HCT116 (cell line): ENCODE data around the gene SMIM20. TPM values are rescaled to one million over a fixed set of nuclear protein-coding genes. Genes with fewer than 3 reads are reported as not detected.

Experiments used
- ATAC-seq: fragments of 200-7000 bp; cut with Tn5 transposase; 2 replicates; pipeline ENCODE4 v1.9.1; 2020; ENCODE audit warnings: mild to moderate bottlenecking, moderate library complexity
- BruUV-seq: library from RNA; stranded (reverse); fragments of 400-500 nt; replicated peaks from 2 replicates; lab custom pipeline; 2021; lab: Mats Ljungman, UMichigan
- CTCF ChIA-PET: fragments of 300-600 bp; sonication (Branson Sonifier 250); formaldehyde crosslinking; loops from one replicate; lab custom pipeline; 2021; ENCODE audit warnings: antibody characterized with exemption; lab: Charles Lee
- POLR2A ChIA-PET: fragments of 300-600, 350-600 bp; sonication (Branson Sonifier 250); formaldehyde crosslinking; loops from one replicate; lab custom pipeline; 2021; ENCODE audit warnings: antibody characterized with exemption; lab: Charles Lee
- RAD21 ChIA-PET, 2 experiments: fragments of 300-600 bp; sonication (Branson Sonifier 250); formaldehyde crosslinking; loops; one replicate each; lab custom pipeline; 2023; ENCODE audit warnings: low total read pairs in 2 of 2; ENCODE audit not compliant: uncharacterized antibody in 2 of 2, unreplicated experiment in 2 of 2, low non-redundant PET in 1 of 2; lab: Charles Lee
- DNase-seq: peaks from one replicate; pipeline ENCODE4 v3.0.0-alpha.2; 2010; ENCODE audit warnings: low read depth, low spot score
- H2AFZ ChIP-seq: fragments of 200-600 bp; shearing (Covaris generic), sonication (generic); 2 replicates; pipeline ENCODE4 v1.6.1; 2017; ENCODE audit warnings: low read depth, mixed run types, mixed read lengths, antibody characterized with exemption, low read length; ENCODE audit not compliant: poor library complexity, severe bottlenecking
- H3K27ac ChIP-seq: 2 replicates; pipeline ENCODE4 v1.5.1; 2012; ENCODE audit warnings: low read depth, low read length
- H3K27me3 ChIP-seq: fragments of 200-600 bp; sonication (generic); 2 replicates; pipeline ENCODE4 v1.6.1; 2016; ENCODE audit warnings: mixed run types, low read length, mixed read lengths; ENCODE audit not compliant: insufficient read depth
- H3K36me3 ChIP-seq, 2 experiments: fragments of 200-500 bp in 1 of 2; fragments of 200-600 bp in 1 of 2; sonication (Bioruptor generic) in 1 of 2; sonication (generic) in 1 of 2; 2 replicates each; pipeline versions ENCODE4 v1.5.1 to v1.6.1; 2014 to 2016; ENCODE audit warnings: low read length in 2 of 2, inconsistent platforms in 1 of 2, mixed read lengths in 1 of 2, mixed run types in 1 of 2; ENCODE audit not compliant: insufficient read depth in 2 of 2, control insufficient read depth in 1 of 2
- H3K4me1 ChIP-seq, 2 experiments: fragments of 200-600 bp in 1 of 2; sonication (generic) in 1 of 2; 2 replicates each; pipeline versions ENCODE4 v1.5.1 to v1.6.1; 2012 to 2017; ENCODE audit warnings: low read length in 2 of 2, inconsistent platforms in 1 of 2, mild to moderate bottlenecking in 1 of 2, mixed read lengths in 1 of 2, mixed run types in 1 of 2, moderate library complexity in 1 of 2; ENCODE audit not compliant: insufficient read depth in 2 of 2, control insufficient read depth in 1 of 2
- H3K4me2 ChIP-seq: fragments of 200-600 bp; sonication (generic); 2 replicates; pipeline ENCODE4 v1.6.1; 2017; ENCODE audit warnings: mixed run types, low read length, mixed read lengths
- H3K4me3 ChIP-seq, 2 experiments: fragments of 200-600 bp in 1 of 2; sonication (generic) in 1 of 2; replicated peaks in 1 of 2; 2 replicates each; pipeline ENCODE4 v1.5.1; 2011 to 2016; ENCODE audit warnings: low read length in 2 of 2, control low read depth in 1 of 2, low read depth in 1 of 2, mild to moderate bottlenecking in 1 of 2, mixed read lengths in 1 of 2, mixed run types in 1 of 2
- H3K79me2 ChIP-seq: fragments of 200-600 bp; sonication (generic); 2 replicates; pipeline ENCODE4 v1.6.1; 2017; ENCODE audit warnings: mild to moderate bottlenecking, mixed run types, low read length, moderate library complexity, mixed read lengths; ENCODE audit not compliant: insufficient read depth
- H3K9ac ChIP-seq: fragments of 200-600 bp; sonication (generic); 2 replicates; pipeline ENCODE4 v1.6.1; 2016; ENCODE audit warnings: low read length, mixed read lengths
- H3K9me2 ChIP-seq: fragments of 200-600 bp; sonication (generic), shearing (Covaris generic); 2 replicates; pipeline ENCODE4 v1.6.1; 2017; ENCODE audit warnings: mixed run types, mild to moderate bottlenecking, moderate library complexity; ENCODE audit not compliant: insufficient read depth
- H3K9me3 ChIP-seq, 2 experiments: fragments of 200-500 bp in 1 of 2; fragments of 200-600 bp in 1 of 2; sonication (Bioruptor generic) in 1 of 2; sonication (generic) in 1 of 2; 2 replicates each; pipeline ENCODE4 v1.6.1; 2014 to 2017; ENCODE audit warnings: low read length in 2 of 2, mixed read lengths in 2 of 2, inconsistent platforms in 1 of 2, low read depth in 1 of 2, mild to moderate bottlenecking in 1 of 2, mixed run types in 1 of 2, moderate library complexity in 1 of 2; ENCODE audit not compliant: control insufficient read depth in 1 of 2, insufficient read depth in 1 of 2
- H4K20me1 ChIP-seq: fragments of 200-600 bp; sonication (generic), shearing (Covaris generic); 2 replicates; pipeline ENCODE4 v1.6.1; 2017; ENCODE audit warnings: mixed run types, mild to moderate bottlenecking, moderate library complexity; ENCODE audit not compliant: insufficient read depth
- EZH2 ChIP-seq: fragments of 200-600 bp; sonication (generic); IDR thresholded peaks from 2 replicates; pipeline ENCODE4 v1.6.1; 2017; ENCODE audit warnings: antibody characterized with exemption, mixed run types
- SIN3A ChIP-seq: IDR thresholded peaks from 2 replicates; pipeline ENCODE4 v1.6.1; 2012; ENCODE audit warnings: low read depth
- SRF ChIP-seq: IDR thresholded peaks from 2 replicates; pipeline ENCODE4 v1.6.1; 2012; ENCODE audit warnings: low read depth
- ZFX ChIP-seq: fragments of 450-650 bp; IDR thresholded peaks from 2 replicates; pipeline ENCODE4 v1.6.1; 2017
- intact Hi-C: fragments of 100-400 bp; cut with micrococcal nuclease; formaldehyde crosslinking; loops from 2 replicates; pipeline ENCODE4 v1.10.0; 2022
- total RNA-seq: library from RNA; stranded (reverse); gene quantifications from one replicate; pipeline ENCODE4 v1.2.1, GENCODE V29; 2021; ENCODE audit not compliant: unreplicated experiment
- TF ChIP-seq, protein P1 (sequence below), 3 experiments: fragments of 200-600 bp in 1 of 3; sonication (generic) in 1 of 3; IDR thresholded peaks in 2 of 3; conservative IDR thresholded peaks in 1 of 3; 2 replicates each; pipeline ENCODE4 v1.5.1; 2012 to 2017; ENCODE audit warnings: low read depth in 2 of 3, low read length in 2 of 3, antibody characterized with exemption in 1 of 3, borderline replicate concordance in 1 of 3, control low read depth in 1 of 3, mild to moderate bottlenecking in 1 of 3, mixed read lengths in 1 of 3, mixed run types in 1 of 3, moderate library complexity in 1 of 3; ENCODE audit not compliant: insufficient read depth in 1 of 3

SMIM20 gene
- total RNA-seq, 1 experiment from 2014 or later: 36.9 TPM

DNA sequence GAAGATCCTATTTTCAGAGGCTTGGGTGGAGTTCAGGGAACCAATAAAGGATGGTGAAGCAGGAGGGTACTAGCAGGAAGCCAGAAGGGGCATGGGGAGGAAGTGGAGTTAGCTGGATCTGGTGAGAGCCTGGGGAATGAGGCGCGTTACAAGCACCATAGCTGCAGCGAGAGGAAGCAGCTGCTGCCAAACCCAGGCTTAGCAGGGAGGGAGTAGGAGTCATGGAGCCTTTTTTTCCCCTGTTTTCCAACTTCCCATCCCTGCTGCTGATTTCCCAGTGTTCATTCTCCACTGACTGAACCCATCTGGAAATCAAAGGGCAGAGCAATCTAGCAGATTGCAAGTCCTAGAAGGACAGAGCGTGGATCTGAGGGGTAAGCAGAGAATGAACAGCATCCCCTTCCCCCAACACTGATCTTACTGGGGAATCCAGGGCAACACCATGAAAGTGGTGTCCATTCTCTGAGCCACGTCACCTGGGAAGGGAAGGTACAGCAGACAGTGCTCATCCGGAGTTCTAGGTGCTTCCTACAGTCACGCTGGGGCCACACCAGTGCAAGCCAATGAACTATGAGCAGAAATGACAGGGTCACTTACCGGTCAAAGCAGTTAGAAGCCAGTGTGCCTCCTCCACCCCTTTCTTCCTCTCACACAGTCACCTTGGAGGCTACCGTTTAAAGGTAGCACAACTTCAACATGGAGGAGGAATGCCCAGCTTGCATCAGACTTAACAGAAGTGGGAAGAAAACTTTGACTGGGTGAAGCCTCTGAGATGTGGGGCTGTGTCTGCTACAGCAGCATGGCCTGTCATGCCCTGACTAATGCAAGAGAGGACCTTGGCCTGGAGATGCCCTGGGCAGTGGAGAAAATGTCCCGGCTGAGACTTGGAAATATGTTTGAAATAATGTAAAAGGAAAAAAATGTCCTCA, 36.7 kb downstream of the SMIM20 start:
- no peak overlapping the region for H2AFZ ChIP-seq
- no peak for ATAC-seq

More for the DNA sequence above, 36.7 kb downstream of the SMIM20 start:
- ChIA-PET RAD21 (no interaction called here), CTCF (no interaction called here), POLR2A (interaction anchor here (0.7 kb wide), 1 partner anchor 147 kb away, joined by 3 read pairs; no protein-coding TSS in a partner anchor)
- BruUV-seq: no TSS peak
- Histone ChIP-seq H3K4me3 (no peak overlapping the region), H3K4me1 (peaks cover 8 to 46% of the 10 kb centered on the region in 2 experiments), H3K27ac (no peak overlapping the region), H3K27me3 (no peaks in the 10 kb centered on the region), H3K4me2 (no peak overlapping the region), H3K9me3 (no peaks in the 10 kb centered on the region), H3K36me3 (no peaks in the 10 kb centered on the region), H3K79me2 (no peaks in the 10 kb centered on the region), H3K9ac (no peak overlapping the region), H4K20me1 (no peaks in the 10 kb centered on the region), H3K9me2 (no peaks in the 10 kb centered on the region)
- TF ChIP-seq ZFX: no peak
- TF ChIP-seq EZH2: no peak
- TF ChIP-seq, protein P1, sequence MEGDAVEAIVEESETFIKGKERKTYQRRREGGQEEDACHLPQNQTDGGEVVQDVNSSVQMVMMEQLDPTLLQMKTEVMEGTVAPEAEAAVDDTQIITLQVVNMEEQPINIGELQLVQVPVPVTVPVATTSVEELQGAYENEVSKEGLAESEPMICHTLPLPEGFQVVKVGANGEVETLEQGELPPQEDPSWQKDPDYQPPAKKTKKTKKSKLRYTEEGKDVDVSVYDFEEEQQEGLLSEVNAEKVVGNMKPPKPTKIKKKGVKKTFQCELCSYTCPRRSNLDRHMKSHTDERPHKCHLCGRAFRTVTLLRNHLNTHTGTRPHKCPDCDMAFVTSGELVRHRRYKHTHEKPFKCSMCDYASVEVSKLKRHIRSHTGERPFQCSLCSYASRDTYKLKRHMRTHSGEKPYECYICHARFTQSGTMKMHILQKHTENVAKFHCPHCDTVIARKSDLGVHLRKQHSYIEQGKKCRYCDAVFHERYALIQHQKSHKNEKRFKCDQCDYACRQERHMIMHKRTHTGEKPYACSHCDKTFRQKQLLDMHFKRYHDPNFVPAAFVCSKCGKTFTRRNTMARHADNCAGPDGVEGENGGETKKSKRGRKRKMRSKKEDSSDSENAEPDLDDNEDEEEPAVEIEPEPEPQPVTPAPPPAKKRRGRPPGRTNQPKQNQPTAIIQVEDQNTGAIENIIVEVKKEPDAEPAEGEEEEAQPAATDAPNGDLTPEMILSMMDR (IDR thresholded peaks at IDR 0.05 in 2 of 3, conservative IDR thresholded peaks at IDR 0.05 in 1 of 3; ENCODE audit: borderline replicate concordance in 1 of 3, insufficient read depth in 1 of 3, low read depth in 2 of 3, low read length in 2 of 3): no peak
- no peak for TF ChIP-seq SIN3A
- TF ChIP-seq SRF: no peak
- intact Hi-C loops: no loop called here
- no peak for DNase-seq
